Measurements from ENCODE around the gene KCTD2. TPM values are rescaled to one million over a fixed set of nuclear protein-coding genes. Genes with fewer than 3 reads are reported as not detected.

The KCTD2 gene
- total and polyA plus RNA-seq, 9 of the 15 experiments (the other 6 are each of a cell fraction or from before 2014, with no cell fraction given), result 1.7 to 32.9 (median 15.8) TPM

DNA sequence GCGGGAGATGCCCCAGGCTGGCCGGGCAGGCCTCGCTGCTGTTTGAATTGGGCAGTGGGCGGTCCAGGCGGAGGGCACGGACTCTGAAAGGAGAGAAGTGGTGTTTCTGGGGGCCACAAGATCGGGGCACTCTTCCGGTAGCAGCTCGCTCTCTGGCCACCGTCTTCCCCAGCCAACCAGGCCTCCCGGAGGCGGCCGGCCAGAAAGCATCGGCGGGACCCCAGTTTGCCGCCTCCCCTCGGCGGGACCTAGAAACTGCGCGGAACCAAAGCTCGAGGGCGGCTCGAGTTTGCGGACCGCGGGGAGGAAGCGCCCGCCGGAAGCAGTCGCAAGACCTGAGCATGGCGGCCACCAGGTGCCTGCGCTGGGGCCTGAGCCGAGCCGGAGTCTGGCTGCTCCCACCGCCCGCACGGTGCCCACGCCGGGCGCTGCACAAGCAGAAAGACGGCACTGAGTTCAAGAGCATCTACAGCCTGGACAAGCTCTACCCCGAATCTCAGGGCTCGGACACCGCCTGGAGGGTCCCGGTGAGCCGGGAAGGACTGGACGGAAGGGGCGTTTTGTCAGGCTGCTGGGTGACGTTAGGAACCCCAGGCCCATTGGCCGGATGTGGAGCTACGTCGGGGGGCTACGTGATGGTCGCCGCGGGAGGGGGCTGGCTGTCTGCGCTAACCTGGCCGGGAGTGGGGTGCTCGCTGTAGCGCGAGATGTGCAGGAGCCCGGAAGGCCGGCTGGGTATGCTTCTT, 34.5 kb upstream of the KCTD2 start, which contains the start of gene MRPL58 (continued):
- TF ChIP-seq, protein P1, sequence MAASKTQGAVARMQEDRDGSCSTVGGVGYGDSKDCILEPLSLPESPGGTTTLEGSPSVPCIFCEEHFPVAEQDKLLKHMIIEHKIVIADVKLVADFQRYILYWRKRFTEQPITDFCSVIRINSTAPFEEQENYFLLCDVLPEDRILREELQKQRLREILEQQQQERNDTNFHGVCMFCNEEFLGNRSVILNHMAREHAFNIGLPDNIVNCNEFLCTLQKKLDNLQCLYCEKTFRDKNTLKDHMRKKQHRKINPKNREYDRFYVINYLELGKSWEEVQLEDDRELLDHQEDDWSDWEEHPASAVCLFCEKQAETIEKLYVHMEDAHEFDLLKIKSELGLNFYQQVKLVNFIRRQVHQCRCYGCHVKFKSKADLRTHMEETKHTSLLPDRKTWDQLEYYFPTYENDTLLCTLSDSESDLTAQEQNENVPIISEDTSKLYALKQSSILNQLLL (CRISPR knock-in tag; IDR thresholded peaks at IDR 0.05; ENCODE audit: borderline replicate concordance), result no peak
- no peak for TF ChIP-seq ZKSCAN8 (CRISPR knock-in tag; IDR thresholded peaks at IDR 0.05)
- TF ChIP-seq ZNF589 (CRISPR knock-in tag; IDR thresholded peaks at IDR 0.05; ENCODE audit: low read depth), result no peak
- peak; percentile 63; the same call in 1 of the 2 replicates for TF ChIP-seq CBX5 (IDR thresholded peaks at IDR 0.05; ENCODE audit: borderline replicate concordance, low read depth)
- TF ChIP-seq, protein P2, sequence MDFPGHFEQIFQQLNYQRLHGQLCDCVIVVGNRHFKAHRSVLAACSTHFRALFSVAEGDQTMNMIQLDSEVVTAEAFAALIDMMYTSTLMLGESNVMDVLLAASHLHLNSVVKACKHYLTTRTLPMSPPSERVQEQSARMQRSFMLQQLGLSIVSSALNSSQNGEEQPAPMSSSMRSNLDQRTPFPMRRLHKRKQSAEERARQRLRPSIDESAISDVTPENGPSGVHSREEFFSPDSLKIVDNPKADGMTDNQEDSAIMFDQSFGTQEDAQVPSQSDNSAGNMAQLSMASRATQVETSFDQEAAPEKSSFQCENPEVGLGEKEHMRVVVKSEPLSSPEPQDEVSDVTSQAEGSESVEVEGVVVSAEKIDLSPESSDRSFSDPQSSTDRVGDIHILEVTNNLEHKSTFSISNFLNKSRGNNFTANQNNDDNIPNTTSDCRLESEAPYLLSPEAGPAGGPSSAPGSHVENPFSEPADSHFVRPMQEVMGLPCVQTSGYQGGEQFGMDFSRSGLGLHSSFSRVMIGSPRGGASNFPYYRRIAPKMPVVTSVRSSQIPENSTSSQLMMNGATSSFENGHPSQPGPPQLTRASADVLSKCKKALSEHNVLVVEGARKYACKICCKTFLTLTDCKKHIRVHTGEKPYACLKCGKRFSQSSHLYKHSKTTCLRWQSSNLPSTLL (IDR thresholded peaks at IDR 0.05), result no peak
- peak; percentile 82 for TF ChIP-seq LCOR (CRISPR knock-in tag; IDR thresholded peaks at IDR 0.05)
- no peak; the same call in 1 of the 2 replicates for TF ChIP-seq STAT5A (IDR thresholded peaks at IDR 0.05; ENCODE audit: borderline replicate concordance, low read length)
- TF ChIP-seq HLTF (IDR thresholded peaks at IDR 0.05), result no peak
- TF ChIP-seq POLR2AphosphoS2 (IDR thresholded peaks at IDR 0.05; ENCODE audit: low read length), result no peak
- TF ChIP-seq C11orf30 (IDR thresholded peaks at IDR 0.05; ENCODE audit: low read depth), result peak; percentile 97
- TF ChIP-seq ZNF124 (CRISPR knock-in tag; IDR thresholded peaks at IDR 0.05), result no peak
- no peak for TF ChIP-seq U2AF2 (optimal IDR thresholded peaks at IDR 0.05; ENCODE audit: low read depth, low read length)
- peak; percentile 81; the same call in 1 of the 2 replicates for TF ChIP-seq ZKSCAN1 (IDR thresholded peaks at IDR 0.05; ENCODE audit: low read depth, low read length)
- TF ChIP-seq, protein P3, sequence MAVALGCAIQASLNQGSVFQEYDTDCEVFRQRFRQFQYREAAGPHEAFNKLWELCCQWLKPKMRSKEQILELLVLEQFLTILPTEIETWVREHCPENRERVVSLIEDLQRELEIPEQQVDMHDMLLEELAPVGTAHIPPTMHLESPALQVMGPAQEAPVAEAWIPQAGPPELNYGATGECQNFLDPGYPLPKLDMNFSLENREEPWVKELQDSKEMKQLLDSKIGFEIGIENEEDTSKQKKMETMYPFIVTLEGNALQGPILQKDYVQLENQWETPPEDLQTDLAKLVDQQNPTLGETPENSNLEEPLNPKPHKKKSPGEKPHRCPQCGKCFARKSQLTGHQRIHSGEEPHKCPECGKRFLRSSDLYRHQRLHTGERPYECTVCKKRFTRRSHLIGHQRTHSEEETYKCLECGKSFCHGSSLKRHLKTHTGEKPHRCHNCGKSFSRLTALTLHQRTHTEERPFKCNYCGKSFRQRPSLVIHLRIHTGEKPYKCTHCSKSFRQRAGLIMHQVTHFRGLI (CRISPR knock-in tag; IDR thresholded peaks at IDR 0.05), result no peak
- TF ChIP-seq, protein P4, sequence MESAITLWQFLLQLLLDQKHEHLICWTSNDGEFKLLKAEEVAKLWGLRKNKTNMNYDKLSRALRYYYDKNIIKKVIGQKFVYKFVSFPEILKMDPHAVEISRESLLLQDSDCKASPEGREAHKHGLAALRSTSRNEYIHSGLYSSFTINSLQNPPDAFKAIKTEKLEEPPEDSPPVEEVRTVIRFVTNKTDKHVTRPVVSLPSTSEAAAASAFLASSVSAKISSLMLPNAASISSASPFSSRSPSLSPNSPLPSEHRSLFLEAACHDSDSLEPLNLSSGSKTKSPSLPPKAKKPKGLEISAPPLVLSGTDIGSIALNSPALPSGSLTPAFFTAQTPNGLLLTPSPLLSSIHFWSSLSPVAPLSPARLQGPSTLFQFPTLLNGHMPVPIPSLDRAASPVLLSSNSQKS (CRISPR knock-in tag; IDR thresholded peaks at IDR 0.05), result no peak
- 0 out of 2 replicates have a peak, but pooled peaks have one; percentile 13 for TF ChIP-seq PTBP1 (IDR thresholded peaks at IDR 0.05; ENCODE audit: low read depth, low read length)
- TF ChIP-seq GABPB1 (CRISPR knock-in tag; IDR thresholded peaks at IDR 0.05), result peak; percentile 99
- peak; percentile 82 to 94 for TF ChIP-seq MAZ (CRISPR knock-in tag; conservative IDR thresholded peaks at IDR 0.05 in 1 of 2, IDR thresholded peaks at IDR 0.05 in 1 of 2)
- TF ChIP-seq, protein P5, sequence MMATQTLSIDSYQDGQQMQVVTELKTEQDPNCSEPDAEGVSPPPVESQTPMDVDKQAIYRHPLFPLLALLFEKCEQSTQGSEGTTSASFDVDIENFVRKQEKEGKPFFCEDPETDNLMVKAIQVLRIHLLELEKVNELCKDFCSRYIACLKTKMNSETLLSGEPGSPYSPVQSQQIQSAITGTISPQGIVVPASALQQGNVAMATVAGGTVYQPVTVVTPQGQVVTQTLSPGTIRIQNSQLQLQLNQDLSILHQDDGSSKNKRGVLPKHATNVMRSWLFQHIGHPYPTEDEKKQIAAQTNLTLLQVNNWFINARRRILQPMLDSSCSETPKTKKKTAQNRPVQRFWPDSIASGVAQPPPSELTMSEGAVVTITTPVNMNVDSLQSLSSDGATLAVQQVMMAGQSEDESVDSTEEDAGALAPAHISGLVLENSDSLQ (IDR thresholded peaks at IDR 0.05), result no peak
- TF ChIP-seq DPF2 (IDR thresholded peaks at IDR 0.05), result no peak
- TF ChIP-seq POLR2AphosphoS5 (IDR thresholded peaks at IDR 0.05; ENCODE audit: control insufficient read depth, insufficient read depth, low read depth, low read length), result peak; percentile 87
